Activated B cell treated with CpG ODN at 0.5 μM for 24 hours (primary cell): Measurements from ENCODE around the gene TBC1D22A. TPM values are rescaled to one million over a fixed set of nuclear protein-coding genes. Genes with fewer than 3 reads are reported as not detected.

Experiments
- ATAC-seq: fragments of 200-7000 bp; cut with Tn5 transposase; one replicate; pipeline ENCODE4 v1.10.0; 2021; ENCODE audit warnings: low read depth, mild to moderate bottlenecking, moderate library complexity
- CTCF ChIA-PET: fragments of 350-600 bp; sonication (Branson Sonifier 250); formaldehyde crosslinking; loops from one replicate; lab custom pipeline; 2021; ENCODE audit warnings: antibody characterized with exemption; lab: Charles Lee
- POLR2A ChIA-PET: fragments of 350-600 bp; sonication (Branson Sonifier 250); formaldehyde crosslinking; loops from one replicate; lab custom pipeline; 2021; ENCODE audit warnings: antibody characterized with exemption; lab: Charles Lee
- DNase-seq: peaks from one replicate; pipeline ENCODE4 v3.0.0; 2022
- H3K27ac Mint-ChIP-seq: one replicate; pipeline ENCODE4 v1.8.0; 2020; ENCODE audit warnings: mixed read lengths
- H3K27me3 Mint-ChIP-seq: one replicate; pipeline ENCODE4 v1.8.0; 2021; ENCODE audit warnings: mixed read lengths
- H3K36me3 Mint-ChIP-seq: one replicate; pipeline ENCODE4 v1.8.0; 2021; ENCODE audit warnings: low read depth, mixed read lengths
- H3K4me1 Mint-ChIP-seq: one replicate; pipeline ENCODE4 v1.8.0; 2021; ENCODE audit warnings: mixed read lengths
- H3K4me3 Mint-ChIP-seq: one replicate; pipeline ENCODE4 v1.8.0; 2020; ENCODE audit warnings: mild to moderate bottlenecking, mixed read lengths
- H3K9me3 Mint-ChIP-seq: one replicate; pipeline ENCODE4 v1.8.0; 2020; ENCODE audit warnings: mixed read lengths
- intact Hi-C: fragments of 100-400 bp; cut with micrococcal nuclease; formaldehyde crosslinking; loops from one replicate; pipeline ENCODE4 v1.15.1; 2024
- total RNA-seq: library from RNA; stranded (reverse); gene quantifications from 2 replicates; pipeline ENCODE4 v1.2.3, GENCODE V29; 2022
- TF ChIP-seq, protein P1 (sequence below): fragments of 200-600 bp; IDR thresholded peaks from one replicate; pipeline ENCODE4 v1.8.0; 2022; ENCODE audit warnings: antibody characterized with exemption, mild to moderate bottlenecking

Gene TBC1D22A
- total RNA-seq, 1 donor from 2014 or later: 85.9 TPM

DNA sequence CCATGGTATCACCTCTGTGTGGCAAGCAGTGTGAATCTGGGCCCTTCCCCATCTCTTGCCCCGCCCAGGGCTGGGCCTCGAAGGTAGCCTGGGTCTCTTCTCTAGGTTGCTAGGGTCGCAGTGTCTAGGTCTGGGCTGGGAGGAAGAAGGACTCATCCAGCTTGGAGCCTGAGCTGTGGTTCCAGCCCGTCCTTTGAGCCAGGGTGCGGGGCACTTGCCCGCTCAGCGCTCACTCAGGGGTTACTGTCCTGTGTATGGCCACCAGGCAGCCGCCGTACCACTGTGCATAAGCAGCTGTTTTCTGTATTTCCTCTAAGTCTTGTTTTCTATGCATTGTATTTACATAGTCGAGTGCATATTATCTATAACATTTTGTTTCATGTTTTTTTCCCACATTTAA lies 160.9 kb downstream of the TBC1D22A start:
- ChIA-PET CTCF (no interaction called here), POLR2A (no interaction called here)
- no peaks in the 10 kb centered on the region for H3K27me3 Mint-ChIP-seq
- intact Hi-C loops: no loop called here
- no peak overlapping the region for H3K27ac Mint-ChIP-seq
- H3K36me3 Mint-ChIP-seq: peaks cover 72% of the 10 kb centered on the region
- DNase-seq: no peak
- ATAC-seq: no peak
- H3K4me3 Mint-ChIP-seq: no peak overlapping the region
- H3K9me3 Mint-ChIP-seq: peaks cover 9% of the 10 kb centered on the region
- TF ChIP-seq, protein P1, sequence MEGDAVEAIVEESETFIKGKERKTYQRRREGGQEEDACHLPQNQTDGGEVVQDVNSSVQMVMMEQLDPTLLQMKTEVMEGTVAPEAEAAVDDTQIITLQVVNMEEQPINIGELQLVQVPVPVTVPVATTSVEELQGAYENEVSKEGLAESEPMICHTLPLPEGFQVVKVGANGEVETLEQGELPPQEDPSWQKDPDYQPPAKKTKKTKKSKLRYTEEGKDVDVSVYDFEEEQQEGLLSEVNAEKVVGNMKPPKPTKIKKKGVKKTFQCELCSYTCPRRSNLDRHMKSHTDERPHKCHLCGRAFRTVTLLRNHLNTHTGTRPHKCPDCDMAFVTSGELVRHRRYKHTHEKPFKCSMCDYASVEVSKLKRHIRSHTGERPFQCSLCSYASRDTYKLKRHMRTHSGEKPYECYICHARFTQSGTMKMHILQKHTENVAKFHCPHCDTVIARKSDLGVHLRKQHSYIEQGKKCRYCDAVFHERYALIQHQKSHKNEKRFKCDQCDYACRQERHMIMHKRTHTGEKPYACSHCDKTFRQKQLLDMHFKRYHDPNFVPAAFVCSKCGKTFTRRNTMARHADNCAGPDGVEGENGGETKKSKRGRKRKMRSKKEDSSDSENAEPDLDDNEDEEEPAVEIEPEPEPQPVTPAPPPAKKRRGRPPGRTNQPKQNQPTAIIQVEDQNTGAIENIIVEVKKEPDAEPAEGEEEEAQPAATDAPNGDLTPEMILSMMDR: no peak
- peaks cover 6% of the 10 kb centered on the region for H3K4me1 Mint-ChIP-seq

DNA sequence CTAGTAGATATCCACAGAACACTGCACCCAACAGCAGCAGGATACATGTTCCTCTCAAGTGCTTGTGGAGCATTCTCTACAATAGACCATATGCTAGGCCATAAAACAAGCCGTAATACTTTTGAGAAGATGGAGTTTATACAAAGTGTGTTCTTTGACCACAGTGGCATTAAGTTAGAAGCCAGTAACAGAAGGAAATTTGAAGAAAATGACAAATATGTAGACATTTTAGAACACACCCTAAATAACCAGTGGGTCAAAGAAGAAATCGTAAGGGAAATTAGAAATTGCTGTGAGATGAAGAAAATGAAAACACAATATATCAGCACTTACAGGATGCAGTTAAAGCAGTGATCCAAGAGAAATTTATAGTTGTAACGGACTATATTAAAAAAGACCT lies 163.4 kb downstream of the TBC1D22A start:
- Mint-ChIP-seq H3K27ac (no peak overlapping the region), H3K4me3 (no peak overlapping the region), H3K9me3 (peaks cover 9% of the 10 kb centered on the region), H3K4me1 (peaks cover 6% of the 10 kb centered on the region), H3K36me3 (peaks cover 66% of the 10 kb centered on the region), H3K27me3 (no peaks in the 10 kb centered on the region)
- ChIA-PET CTCF (no interaction called here), POLR2A (no interaction called here)
- DNase-seq (no peak), ATAC-seq (no peak)
- intact Hi-C loops: no loop called here
- TF ChIP-seq, protein P1: no peak

DNA sequence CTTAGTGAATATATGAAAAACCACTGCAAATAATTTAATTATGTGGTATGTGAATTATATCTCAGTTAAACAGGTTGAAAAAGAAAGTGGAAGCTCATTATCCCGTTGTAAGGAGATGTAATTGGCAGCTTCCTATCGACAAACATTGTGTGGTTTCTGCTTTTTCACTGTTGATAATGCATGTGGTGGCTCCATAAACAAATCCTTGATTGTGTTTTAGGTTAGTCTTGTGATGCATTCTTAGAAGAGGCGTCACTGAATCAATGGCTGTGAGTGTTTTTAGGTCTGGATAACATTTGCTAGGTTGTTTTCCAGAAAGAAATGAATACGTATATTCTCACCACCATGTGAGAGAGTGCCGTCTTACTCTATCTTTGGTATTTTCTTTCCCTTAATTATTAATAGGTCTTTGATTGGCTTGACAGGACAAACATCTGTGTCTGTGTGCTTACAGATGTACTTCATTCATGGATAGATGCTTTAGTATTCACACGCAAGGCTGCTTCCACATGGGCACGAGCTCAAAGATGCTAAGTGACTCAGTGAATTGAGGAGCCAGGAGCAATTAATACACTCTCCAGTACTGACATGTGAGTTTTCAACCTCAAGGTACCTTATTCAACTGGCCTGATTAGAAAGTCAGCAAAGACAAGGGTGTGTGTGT lies 166.7 kb downstream of the TBC1D22A start:
- peaks cover 70% of the 10 kb centered on the region for H3K36me3 Mint-ChIP-seq
- POLR2A ChIA-PET: no interaction called here
- no peaks in the 10 kb centered on the region for H3K9me3 Mint-ChIP-seq
- H3K4me3 Mint-ChIP-seq: no peak overlapping the region
- intact Hi-C loops: no loop called here
- no peak for ATAC-seq
- peaks cover 6% of the 10 kb centered on the region for H3K4me1 Mint-ChIP-seq
- H3K27ac Mint-ChIP-seq: no peak overlapping the region
- TF ChIP-seq, protein P1: no peak
- CTCF ChIA-PET: no interaction called here
- DNase-seq: no peak
- no peaks in the 10 kb centered on the region for H3K27me3 Mint-ChIP-seq

DNA sequence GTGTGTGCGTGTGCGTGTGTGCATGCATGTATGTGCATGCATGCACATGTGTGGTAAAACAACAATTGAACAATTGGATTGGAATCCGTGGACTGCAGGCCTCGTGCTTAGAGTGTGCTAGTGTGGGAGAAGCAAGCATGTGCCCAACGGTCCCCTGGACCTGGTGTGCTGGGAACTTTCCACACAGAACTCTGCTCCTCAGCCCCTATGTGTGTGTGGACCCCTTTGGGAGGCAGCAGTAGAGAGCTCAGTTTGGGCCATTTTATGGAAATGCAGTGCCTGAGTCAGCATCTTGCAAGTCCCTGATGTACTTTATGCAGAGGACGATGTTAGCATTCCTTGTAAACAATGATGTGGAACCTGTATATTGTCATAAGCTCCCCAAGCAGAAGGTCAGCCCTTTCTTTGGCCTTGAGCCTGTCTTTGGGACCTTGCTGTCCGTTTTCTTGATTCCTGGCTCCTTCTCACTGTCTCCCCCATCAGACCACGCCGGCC lies 167.3 kb downstream of the TBC1D22A start:
- ATAC-seq: no peak
- Mint-ChIP-seq H3K27ac (no peak overlapping the region), H3K36me3 (peaks cover 75% of the 10 kb centered on the region), H3K9me3 (no peaks in the 10 kb centered on the region), H3K4me3 (no peak overlapping the region), H3K27me3 (no peaks in the 10 kb centered on the region), H3K4me1 (peaks cover 9% of the 10 kb centered on the region)
- intact Hi-C loops: no loop called here
- ChIA-PET POLR2A (no interaction called here), CTCF (no interaction called here)
- DNase-seq: no peak
- TF ChIP-seq, protein P1: no peak

DNA sequence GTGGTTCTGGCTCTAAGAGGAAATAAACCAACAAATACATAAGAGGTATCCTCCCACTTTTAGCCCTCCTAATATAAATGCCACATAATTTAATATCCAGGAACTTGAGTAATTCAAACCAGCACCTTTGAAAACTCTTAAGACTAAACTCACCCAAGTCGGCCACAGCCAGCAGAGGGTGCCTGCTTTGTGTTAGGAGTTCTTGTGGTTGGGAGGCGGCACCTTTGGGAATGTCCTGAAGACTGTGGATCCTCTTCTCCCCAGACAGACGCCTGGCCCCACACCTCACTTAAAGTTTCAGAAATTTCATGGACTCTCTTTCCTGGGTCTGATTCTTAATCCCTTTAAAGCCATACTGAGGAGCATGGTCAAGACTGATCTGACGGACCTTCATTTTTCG lies 169.0 kb downstream of the TBC1D22A start:
- intact Hi-C loops: no loop called here
- DNase-seq: no peak
- Mint-ChIP-seq H3K9me3 (no peaks in the 10 kb centered on the region), H3K27me3 (no peaks in the 10 kb centered on the region), H3K4me1 (peaks cover 15% of the 10 kb centered on the region), H3K4me3 (no peak overlapping the region), H3K36me3 (peaks cover 78% of the 10 kb centered on the region), H3K27ac (no peak overlapping the region)
- no peak for ATAC-seq
- TF ChIP-seq, protein P1: no peak
- CTCF ChIA-PET: no interaction called here
- POLR2A ChIA-PET: no interaction called here
